ENCODE measurements around the gene SGCA. TPM values are rescaled to one million over a fixed set of nuclear protein-coding genes. Genes with fewer than 3 reads are reported as not detected.

Gene SGCA
- total and polyA plus RNA-seq, 10 of the 15 experiments (the other 5 are each of a cell fraction or from before 2014, with no cell fraction given): 0.13 to 2.2 (median 0.50) TPM; not detected in 2

GRCh38 chr17:50198026-50198669, 32.3 kb downstream of the SGCA start (continued):
- peak; percentile 94 for TF ChIP-seq SMC3 (IDR thresholded peaks at IDR 0.05; ENCODE audit: borderline replicate concordance, low read length)
- no peak for TF ChIP-seq ZNF687 (IDR thresholded peaks at IDR 0.05)
- no peak for TF ChIP-seq SP1 (IDR thresholded peaks at IDR 0.05; ENCODE audit: low read depth, low read length)
- no peak for TF ChIP-seq E2F8 (IDR thresholded peaks at IDR 0.05; ENCODE audit: low read depth, partially characterized antibody)
- TF ChIP-seq BCL3 (IDR thresholded peaks at IDR 0.05; ENCODE audit: borderline replicate concordance, insufficient read depth, low read depth, low read length, poor library complexity, severe bottlenecking): no peak
- TF ChIP-seq FOS (IDR thresholded peaks at IDR 0.05; ENCODE audit: borderline replicate concordance, extremely low read depth, insufficient read length): no peak
- no peak for TF ChIP-seq CBX3 (IDR thresholded peaks at IDR 0.05; ENCODE audit: borderline replicate concordance, low read depth)
- TF ChIP-seq YY1 (IDR thresholded peaks at IDR 0.05; ENCODE audit: low read depth, low read length): peak; percentile 54; the same call in 1 of the 2 replicates
- no peak for TF ChIP-seq JUNB (IDR thresholded peaks at IDR 0.05)
- no peak for TF ChIP-seq YBX1 (IDR thresholded peaks at IDR 0.05)
- TF ChIP-seq KDM1A (IDR thresholded peaks at IDR 0.05; ENCODE audit: borderline replicate concordance): no peak
- no peak for TF ChIP-seq MAX (IDR thresholded peaks at IDR 0.05; ENCODE audit: low read depth, low read length)
- TF ChIP-seq CBX5 (IDR thresholded peaks at IDR 0.05; ENCODE audit: low read depth): no peak
- no peak for TF ChIP-seq TCF3 (IDR thresholded peaks at IDR 0.05; ENCODE audit: borderline replicate concordance, insufficient read depth, low read depth, low read length)
- no peak for TF ChIP-seq EP300 (IDR thresholded peaks at IDR 0.05; ENCODE audit: borderline replicate concordance in 1 of 2, control insufficient read depth in 1 of 2, low read depth in 2 of 2, low read length in 2 of 2)

Data from GM12878 (cell line).